Mucosa of descending colon (tissue), 3 donors: ENCODE measurements around the gene FAM228B. TPM values are rescaled to one million over a fixed set of nuclear protein-coding genes. Genes with fewer than 3 reads are reported as not detected.

ENCODE experiments used
- ATAC-seq: fragments of 200-7000 bp; cut with Tn5 transposase; one replicate; pipeline ENCODE4 v1.9.1; 2020; ENCODE audit warnings: mild to moderate bottlenecking, moderate library complexity
- DNase-seq, 3 donors: peaks; one replicate each; pipeline ENCODE4 v3.0.0-alpha.2; 2020
- H3K36me3 ChIP-seq: fragments of 200-600 bp; one replicate; pipeline ENCODE4 v1.8.0; 2021; ENCODE audit warnings: low read depth, mild to moderate bottlenecking
- H3K4me1 ChIP-seq: fragments of 200-600 bp; one replicate; pipeline ENCODE4 v1.8.0; 2021; ENCODE audit warnings: low read depth, mild to moderate bottlenecking
- H3K4me3 ChIP-seq: fragments of 200-600 bp; one replicate; pipeline ENCODE4 v1.8.0; 2021; ENCODE audit warnings: mild to moderate bottlenecking
- H3K9me3 ChIP-seq: fragments of 200-600 bp; one replicate; pipeline ENCODE4 v1.8.0; 2021; ENCODE audit warnings: mild to moderate bottlenecking
- CTCF ChIP-seq: fragments of 200-600 bp; IDR thresholded peaks from one replicate; pipeline ENCODE4 v1.8.0; 2022; ENCODE audit warnings: antibody characterized with exemption, mild to moderate bottlenecking
- intact Hi-C, 2 donors: fragments of 100-400 bp; cut with DNase I in 1 of 2; cut with micrococcal nuclease in 1 of 2; formaldehyde crosslinking; loops; one replicate each; pipeline versions ENCODE4 v1.11.0 to v1.11.1; 2022; cut with DNase I, micrococcal nuclease
- total RNA-seq, 3 donors: library from RNA; stranded (reverse); fragmentation: NEBNext Ultra II Directional in 2 of 3; extraction: Animal tissue kit (Norgen Biotek cat#: 25700) in 2 of 3; gene quantifications; one replicate each; pipeline versions ENCODE4 v1.2.1 to v1.2.4, GENCODE V29; 2021 to 2023
- donor health status: DM: no; HTN: no; CAD: no; lungs with moderate emphysema.
- donor health status: DM: no; HTN: no; CAD: no.
- donor health status: DM: no; HTN: yes; CAD: no.

The FAM228B gene
- total RNA-seq, 3 donors from 2014 or later: 4.8 to 36.6 (median 7.8) TPM

DNA sequence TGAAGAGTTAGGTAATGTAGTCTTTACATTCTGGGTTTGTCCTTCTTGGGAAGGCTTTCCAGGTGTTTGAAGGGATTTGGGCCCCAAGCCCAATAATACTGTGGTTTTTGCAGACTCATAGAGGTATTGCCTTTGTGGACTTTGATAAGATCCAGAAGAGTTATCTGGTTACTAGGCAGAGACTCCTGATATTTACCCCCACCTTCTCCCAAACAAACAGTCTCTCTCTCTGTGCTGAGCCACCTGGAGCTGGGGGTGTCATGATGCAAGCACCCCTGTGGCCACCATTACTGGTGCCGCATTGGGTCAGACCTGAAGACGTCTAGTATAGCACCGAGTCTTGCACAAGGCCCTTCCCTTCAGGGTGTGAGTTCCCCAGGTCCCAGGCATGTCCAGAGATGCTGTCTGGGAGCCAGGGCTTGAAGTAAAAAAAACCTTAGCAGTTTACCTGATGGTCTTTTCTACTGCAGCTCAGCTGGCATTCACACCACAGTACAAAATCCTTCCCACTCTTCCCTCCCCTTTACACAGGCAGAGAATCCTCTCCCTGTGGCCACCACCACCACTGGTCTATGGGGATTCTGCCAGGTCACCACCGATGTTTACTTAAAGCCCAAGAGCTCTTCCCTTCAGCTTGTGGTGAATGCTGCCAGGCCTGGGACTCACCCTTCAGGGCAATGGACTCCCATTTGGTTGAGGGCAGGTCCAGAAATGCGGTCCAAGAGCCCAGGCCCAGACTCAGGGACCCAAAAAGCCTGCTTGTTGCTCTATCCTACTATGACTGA, 29.3 kb downstream of the FAM228B start:
- Histone ChIP-seq H3K36me3 (no peaks in the 10 kb centered on the region), H3K9me3 (peaks cover 6% of the 10 kb centered on the region), H3K4me1 (no peaks in the 10 kb centered on the region), H3K4me3 (no peak overlapping the region)
- DNase-seq: no peak
- TF ChIP-seq CTCF: no peak
- intact Hi-C loops: no loop called here
- ATAC-seq: no peak

- no peak for DNase-seq
- intact Hi-C loops: no loop called here
- no peaks in the 10 kb centered on the region for H3K36me3 ChIP-seq
- ATAC-seq: no peak
- no peaks in the 10 kb centered on the region for H3K9me3 ChIP-seq
- H3K4me1 ChIP-seq: no peaks in the 10 kb centered on the region
- no peak for TF ChIP-seq CTCF
- H3K4me3 ChIP-seq: no peak overlapping the region
Measured at GRCh38 chr2:24153478-24153877, 30.2 kb downstream of the FAM228B start.

DNA sequence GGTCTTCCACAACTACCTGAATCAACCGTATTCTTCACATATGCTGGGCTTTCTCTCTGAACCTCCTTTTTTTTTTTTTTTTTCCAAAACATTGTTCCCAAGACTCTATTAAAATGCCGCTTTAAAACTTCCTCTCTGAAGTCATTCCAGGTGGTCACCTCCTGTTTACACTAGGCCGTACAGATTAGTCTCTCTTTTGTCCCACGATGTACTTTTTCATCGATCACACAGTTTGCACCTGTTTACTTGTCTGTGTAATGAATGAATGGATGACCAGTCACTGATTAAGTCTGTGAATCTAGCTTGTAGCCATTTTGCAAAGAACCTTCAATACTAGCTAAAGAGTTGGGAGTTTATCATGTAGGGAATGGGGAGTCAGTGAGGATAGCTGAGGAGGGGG, 34.9 kb downstream of the FAM228B start:
- no peaks in the 10 kb centered on the region for H3K9me3 ChIP-seq
- no peaks in the 10 kb centered on the region for H3K4me1 ChIP-seq
- TF ChIP-seq CTCF: no peak
- no peaks in the 10 kb centered on the region for H3K36me3 ChIP-seq
- no peak overlapping the region for H3K4me3 ChIP-seq
- DNase-seq (no peak), ATAC-seq (no peak)
- intact Hi-C loops: no loop called here

DNA sequence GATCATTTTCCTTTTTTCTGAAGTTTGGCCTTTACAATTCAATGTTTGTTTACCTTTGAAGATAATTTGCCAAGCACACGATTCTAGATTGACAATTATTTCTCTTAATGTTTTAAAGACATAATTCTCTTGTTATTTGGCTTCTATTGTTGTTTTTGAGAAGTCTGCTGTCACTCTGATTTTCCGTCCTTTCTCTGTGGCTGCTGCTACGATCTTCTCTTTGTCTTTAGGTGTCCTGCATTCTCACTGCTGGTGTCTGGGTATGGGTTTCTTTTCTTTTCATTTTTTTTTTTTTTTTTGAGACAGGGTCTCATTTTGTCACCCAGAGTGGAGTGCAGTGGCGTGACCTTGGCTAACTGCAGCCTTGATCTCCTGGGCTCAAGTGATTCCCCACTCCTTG, 36.4 kb downstream of the FAM228B start:
- no peak for TF ChIP-seq CTCF
- intact Hi-C loops: no loop called here

DNA sequence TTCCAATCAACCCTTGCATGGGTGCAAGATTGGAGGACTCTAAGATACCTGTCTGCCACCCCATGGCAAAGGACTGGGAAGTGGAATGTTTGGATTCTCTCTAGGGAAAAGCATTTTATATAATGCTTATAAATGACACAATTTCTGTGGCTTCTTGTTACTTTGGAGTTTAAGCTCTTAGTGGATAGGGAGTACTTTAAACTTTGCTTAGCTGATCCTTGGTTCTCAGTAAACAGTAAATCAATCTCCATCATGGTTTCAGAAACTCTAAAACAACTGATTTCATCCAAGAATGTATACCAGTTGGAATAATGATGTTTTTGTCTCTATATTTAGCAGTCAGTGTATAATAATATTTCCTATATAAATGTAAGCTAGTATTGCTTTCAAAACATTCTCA, 37.5 kb downstream of the FAM228B start:
- intact Hi-C loops: no loop called here
- Histone ChIP-seq H3K4me1 (no peaks in the 10 kb centered on the region), H3K4me3 (no peak overlapping the region), H3K36me3 (no peaks in the 10 kb centered on the region), H3K9me3 (no peaks in the 10 kb centered on the region)
- no peak for TF ChIP-seq CTCF
- ATAC-seq: no peak
- DNase-seq: no peak

More for the DNA sequence above, 36.4 kb downstream of the FAM228B start:
- Histone ChIP-seq H3K4me1 (no peaks in the 10 kb centered on the region), H3K4me3 (no peak overlapping the region), H3K9me3 (no peaks in the 10 kb centered on the region), H3K36me3 (no peaks in the 10 kb centered on the region)
- no peak for DNase-seq
- ATAC-seq: no peak
